HG03108 (cell line): ENCODE measurements around the gene OR2C3.
"Not testable (repeated sequence)": the region's sequence is repeated elsewhere in the genome, so short reads cannot be mapped to it uniquely, and the experiment has no call there.

Experiments
- ATAC-seq: cut with Tn5 transposase; IDR thresholded peaks from one replicate; pipeline ENCODE4 v1.9.1; 2021; ENCODE audit warnings: moderate library complexity; ENCODE audit not compliant: unreplicated experiment

The OR2C3 gene

GRCh38 chr1:247536340-247536739, at the start of gene OR2C3:
Gene OR2C3, minus strand, starts transcription at chr1:247536440. Its CDS starts 3,929 bp downstream, at chr1:247532511.
- no peak for ATAC-seq

DNA sequence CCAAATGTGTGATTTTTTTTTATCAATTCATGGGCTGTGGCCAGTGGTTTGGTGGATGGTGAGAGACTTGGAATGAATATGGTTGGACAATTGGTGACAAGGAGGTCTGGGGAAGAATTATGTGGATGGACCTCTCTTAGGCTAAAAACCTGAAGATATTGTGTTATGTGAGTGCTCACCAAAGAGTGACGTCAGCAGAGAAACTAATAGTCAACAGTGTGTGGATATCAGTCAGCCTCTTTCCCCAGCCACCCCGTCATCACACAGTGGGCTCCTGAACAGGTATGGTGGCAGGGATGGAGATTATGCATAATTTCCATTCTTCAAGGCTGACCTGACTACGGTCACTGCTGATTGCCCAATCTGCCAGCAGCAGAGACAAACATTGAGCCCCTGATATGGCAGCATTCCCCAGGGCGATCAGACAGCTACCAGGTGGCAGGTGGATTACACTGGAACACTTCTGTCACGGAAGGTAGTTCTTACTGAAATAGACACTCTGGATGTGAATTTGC, 42.8 kb upstream of the OR2C3 start:
- ATAC-seq: no peak

DNA sequence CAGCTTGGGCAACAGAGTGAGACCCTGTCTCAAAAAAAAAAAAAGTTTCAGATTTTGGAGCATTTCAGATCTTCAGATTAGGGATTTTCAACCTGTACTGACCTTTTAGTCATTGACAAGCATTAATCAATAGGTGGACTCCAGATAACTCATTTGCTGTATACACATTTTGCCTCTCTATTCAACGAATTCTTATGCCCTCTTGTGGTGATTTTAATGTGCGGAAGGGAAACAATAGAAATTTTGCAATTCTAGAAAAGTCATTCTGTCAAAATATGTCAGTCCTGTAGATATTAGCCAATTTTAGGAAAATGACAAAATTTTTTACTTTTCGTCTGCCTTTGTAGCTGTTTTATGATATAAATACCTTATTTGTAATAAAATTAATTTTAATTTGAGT, 40.3 kb upstream of the OR2C3 start:
- no peak for ATAC-seq

DNA sequence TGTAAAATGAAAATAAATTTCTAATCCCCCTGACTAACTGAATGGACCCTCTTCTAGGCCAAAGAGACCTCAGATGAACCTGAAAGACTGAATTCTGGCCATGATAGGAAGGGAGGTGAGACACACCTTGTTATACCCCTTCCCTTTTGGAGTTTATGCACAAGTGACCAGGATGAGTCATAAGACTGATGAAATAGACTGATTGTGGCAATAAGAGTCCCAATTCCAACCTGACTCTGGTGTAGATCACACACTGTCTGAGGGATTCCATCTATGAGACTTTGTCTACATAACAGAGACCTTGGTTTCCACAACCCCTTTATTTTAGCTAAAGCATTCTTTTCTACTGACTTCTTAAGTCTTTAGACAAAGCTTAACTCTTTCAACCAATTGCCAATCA, 38.4 kb upstream of the OR2C3 start:
- no peak for ATAC-seq

- no peak for ATAC-seq
Measured at GRCh38 chr1:247574236-247574635, 38.0 kb upstream of the OR2C3 start.

DNA sequence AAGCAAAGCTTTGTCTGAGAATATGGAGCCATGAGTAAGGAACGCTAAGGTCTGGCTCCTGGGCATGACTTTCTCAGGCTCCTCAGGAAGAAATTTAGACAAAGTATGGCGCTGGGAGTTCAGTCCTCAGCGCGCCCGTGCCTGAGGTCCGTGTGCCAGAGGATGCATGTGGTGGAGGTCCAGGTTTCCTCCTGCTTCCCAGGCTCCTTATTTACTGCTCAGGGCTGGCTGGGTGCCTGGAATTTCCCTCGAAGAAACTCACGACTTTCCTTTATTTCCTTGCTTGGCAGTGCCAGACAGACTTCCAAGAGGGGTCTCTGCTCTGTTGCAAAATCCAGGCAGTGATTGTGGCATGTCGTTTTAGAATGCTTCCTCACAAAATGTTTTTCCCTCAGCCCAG, 26.0 kb upstream of the OR2C3 start:
- ATAC-seq: no peak

DNA sequence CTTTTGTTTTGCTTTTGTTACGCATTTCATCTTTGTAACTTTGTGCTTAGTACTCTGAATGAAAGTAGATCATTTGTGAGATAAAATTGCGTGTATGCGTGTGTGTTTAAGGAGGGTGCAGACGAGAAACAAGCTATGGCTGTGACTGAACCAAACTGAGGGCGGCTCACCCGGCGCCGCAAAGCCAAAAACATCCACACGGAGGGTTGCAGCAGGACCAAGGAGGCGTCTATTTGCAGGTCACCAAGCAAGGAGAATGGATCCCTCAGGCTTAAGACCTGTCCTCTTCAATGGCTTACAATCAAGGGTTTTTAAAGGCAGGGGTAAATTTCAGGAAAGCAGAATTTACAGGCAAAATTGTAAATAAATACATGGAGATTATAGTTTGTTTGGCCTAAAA, 25.5 kb upstream of the OR2C3 start:
- ATAC-seq: no peak

DNA sequence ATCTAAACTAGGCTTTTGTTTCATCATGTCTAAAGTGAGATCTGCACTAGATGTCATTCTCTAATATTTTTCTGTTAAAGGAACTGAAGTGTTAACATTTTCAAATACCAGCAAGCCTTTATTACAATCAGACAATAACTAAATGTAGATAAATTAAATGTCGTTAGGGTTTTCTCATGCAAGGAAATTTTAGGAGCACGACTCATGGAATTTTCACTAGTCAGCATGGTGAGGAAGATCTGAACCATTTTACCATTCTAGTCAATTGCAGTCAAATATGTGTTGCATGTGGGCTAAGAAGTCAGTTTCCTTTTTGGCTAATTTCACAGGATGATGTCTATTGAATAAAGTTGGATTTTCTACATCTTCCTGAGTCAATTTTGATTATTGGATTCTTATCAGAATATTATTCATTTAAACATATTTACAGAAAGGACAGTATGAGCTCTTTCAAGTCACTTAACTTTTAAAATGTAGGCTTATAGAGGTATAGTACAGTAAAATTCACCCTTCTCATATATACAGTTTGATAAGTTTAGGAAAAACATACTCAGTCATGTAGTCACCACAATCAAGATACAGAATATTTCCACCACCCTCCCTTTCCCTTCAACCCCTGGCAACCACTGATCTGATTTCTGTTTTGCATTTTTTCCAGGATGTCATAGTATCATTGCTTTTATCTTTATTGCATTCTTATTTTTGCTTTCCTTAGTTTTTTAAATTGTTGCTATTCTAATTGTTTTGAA, 21.9 kb upstream of the OR2C3 start:
- no peak for ATAC-seq

- ATAC-seq: no peak
Measured at GRCh38 chr1:247552231-247552630, 16.0 kb upstream of the OR2C3 start.

GRCh38 chr1:247551721-247552120, 15.5 kb upstream of the OR2C3 start:
- no peak for ATAC-seq

DNA sequence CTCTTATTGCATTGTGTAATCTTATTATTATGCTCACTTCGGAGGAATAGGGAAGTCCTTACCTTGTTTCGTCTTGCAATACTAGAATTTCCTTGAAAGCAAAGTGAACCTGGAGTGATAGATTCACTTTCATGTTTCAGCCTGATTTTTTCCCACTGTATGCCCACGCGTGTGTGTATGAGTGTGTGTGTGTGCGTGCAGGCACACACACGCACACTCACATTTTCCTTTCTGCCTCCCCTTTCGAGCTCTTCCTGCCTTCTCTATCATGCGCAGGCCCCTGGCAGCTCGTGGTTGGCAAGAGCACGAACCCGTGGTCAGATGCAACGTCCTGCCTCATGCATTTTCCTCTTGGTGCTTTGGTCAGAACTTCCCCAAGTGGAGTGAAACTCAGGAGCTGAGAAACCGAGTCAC, 12.5 kb upstream of the OR2C3 start, which contains the start of gene GCSAML:
TSS of gene GCSAML (plus strand) at position 366 of the 414 bp plus-strand sequence. CDS start 58 bp downstream, outside the sequence.
- ATAC-seq: no peak

GRCh38 chr1:247548092-247548491, 11.9 kb upstream of the OR2C3 start:
- ATAC-seq: no peak

- no peak for ATAC-seq
Measured at GRCh38 chr1:247542811-247543210, 6.6 kb upstream of the OR2C3 start.

DNA sequence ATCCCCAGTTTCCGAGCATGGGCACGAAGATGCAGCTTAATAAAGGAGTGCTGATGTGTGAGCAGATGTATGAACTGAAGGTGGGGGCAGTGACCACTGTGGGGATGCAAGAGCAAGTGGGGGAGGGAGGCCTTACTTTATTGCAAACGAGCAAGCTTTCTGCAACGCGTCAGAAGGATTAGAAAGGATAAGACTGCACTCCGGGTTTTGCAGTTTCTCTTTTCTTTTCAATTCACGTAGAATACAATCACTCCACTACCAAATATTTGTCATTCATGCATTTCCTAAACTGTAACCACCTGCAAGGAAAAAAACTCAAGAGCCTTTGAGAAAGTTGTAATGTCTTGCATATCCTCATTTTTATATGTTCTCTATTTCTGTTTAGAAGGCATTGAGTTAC, 4.3 kb upstream of the OR2C3 start:
- no peak for ATAC-seq

DNA sequence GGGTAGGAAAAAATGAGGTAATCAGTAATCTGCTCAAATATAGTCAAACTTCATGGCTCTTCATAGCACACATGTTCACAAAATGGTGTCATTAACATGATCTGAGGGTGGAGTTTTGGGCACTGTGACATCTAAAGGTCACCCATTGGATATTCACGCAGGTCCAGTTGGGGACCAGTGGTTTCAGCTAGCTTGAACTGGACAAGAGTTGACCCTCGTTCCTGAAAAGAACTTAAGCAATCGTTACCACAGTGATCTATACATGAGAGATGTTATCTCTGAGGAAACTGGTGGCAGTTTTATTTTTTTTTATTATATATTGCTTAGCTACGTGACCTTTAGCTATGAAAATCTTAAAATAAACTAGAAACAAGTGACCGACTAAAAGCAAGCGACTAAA, 3.0 kb upstream of the OR2C3 start:
- ATAC-seq: no peak

DNA sequence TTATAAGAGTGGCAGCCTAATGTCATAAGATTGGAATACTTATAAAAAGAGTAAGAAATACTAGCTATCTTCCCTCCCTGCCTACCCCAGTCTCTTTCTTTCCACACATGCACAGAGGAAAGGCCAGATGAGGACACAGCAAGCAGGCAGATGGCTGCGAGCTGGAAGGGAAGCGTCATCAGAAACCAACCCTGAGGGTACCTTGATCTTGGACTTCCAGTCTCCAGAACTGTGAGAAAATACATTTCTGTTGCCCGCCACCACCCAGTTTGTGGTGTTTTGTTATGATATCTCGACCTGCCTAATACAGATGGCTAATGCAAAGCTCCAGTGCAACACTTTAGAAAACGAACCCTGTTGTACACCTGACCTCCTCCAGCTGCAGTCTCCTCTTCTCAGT, 2.3 kb upstream of the OR2C3 start:
- ATAC-seq: no peak

DNA sequence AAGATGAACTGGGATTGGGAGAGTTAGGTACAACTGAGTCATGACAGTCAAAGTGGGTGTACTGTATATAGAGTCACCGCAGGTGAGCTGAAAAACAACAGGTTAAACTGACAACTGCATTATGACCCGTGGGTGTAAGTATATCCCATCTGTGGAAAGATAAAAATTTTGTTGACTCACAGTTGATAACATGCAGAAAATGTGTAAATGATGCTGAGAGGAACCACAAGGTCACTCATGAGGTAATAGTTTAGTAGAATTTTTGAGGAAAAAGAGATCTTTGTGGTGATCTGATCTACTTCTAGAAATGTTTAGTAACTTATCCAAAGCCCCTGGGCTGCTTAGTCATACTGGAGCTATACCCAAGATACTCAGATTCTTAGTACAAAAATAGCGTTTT, 838 bp downstream of the OR2C3 start:
- no peak for ATAC-seq

GRCh38 chr1:247531937-247532336, 4.3 kb downstream of the OR2C3 start:
- no peak for ATAC-seq

GRCh38 chr1:247530785-247531184, 5.5 kb downstream of the OR2C3 start:
- no peak for ATAC-seq

DNA sequence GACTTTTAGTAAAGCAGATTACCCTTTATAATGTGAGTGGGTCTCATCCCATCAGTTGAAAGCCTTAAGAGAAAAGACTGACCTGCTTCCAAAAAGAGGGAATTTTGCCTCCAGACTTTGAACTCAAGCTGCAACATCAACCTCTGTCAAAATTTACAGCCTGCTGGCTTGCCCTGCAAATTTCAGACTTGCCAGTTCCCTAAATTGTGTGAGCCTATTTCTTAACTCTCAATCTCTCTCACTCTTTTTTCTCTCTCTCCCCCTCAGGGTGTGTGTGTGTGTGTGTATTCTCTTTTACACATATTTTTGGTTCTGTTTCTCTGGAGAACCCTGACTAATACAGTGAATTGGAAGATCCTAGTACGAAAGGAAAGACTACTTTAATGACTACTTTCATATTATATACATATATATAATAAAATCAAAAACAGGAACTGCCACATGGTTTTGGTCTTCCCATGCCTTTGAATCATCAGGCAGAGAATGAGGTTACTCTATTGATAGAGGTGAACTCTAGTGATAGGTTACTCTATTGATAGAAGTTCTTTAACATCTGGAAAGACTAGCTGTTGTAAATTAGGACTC, 6.4 kb downstream of the OR2C3 start:
- ATAC-seq: no peak

GRCh38 chr1:247528812-247529474, 7.3 kb downstream of the OR2C3 start:
- ATAC-seq: no peak

DNA sequence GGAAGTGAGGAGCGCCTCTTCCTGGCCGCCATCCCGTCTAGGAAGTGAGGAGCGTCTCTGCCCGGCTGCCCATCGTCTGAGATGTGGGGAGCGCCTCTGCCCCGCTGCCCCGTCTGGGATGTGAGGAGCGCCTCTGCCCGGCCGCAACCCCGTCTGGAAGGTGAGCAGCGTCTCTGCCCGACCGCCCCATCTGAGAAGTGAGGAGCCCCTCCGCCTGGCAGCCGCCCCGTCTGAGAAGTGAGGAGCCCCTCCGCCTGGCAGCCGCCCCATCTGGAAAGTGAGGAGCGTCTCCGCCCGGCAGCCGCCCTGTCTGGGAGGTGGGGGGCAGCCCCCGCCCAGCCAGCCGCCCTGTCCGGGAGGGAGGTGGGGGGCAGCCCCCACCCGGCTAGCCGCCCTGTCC, 14.4 kb downstream of the OR2C3 start:
- ATAC-seq: not testable (repeated sequence)
